Adrenal gland (tissue), 12 donors: Measurements from ENCODE around the gene EFCAB8. TPM values are rescaled to one million over a fixed set of nuclear protein-coding genes. Genes with fewer than 3 reads are reported as not detected.

ENCODE experiments used
- DNase-seq, 7 donors: peaks; one replicate each; pipeline ENCODE4 v3.0.0-alpha.2; 2019 to 2020
- H3K27ac ChIP-seq, 5 donors: fragments of 200-600 bp; sonication (generic) in 4 of 5; 1 replicate in 3 of 5; 2 replicates in 2 of 5; pipeline versions ENCODE4 v1.5.1 to v1.8.0; 2016 to 2020; ENCODE audit warnings: mild to moderate bottlenecking in 1 of 5
- H3K27me3 ChIP-seq: fragments of 200-600 bp; 2 replicates; pipeline ENCODE4 v1.8.0; 2021
- H3K36me3 ChIP-seq, 2 donors: fragments of 200-600 bp; replicated peaks in 1 of 2; 1 replicate in 1 of 2; 2 replicates in 1 of 2; pipeline versions ENCODE4 v1.5.1 to v1.8.0; 2018 to 2022
- H3K4me1 ChIP-seq, 2 donors: fragments of 200-600 bp; replicated peaks in 1 of 2; 1 replicate in 1 of 2; 2 replicates in 1 of 2; pipeline versions ENCODE4 v1.5.1 to v1.8.0; 2018 to 2021
- H3K4me3 ChIP-seq, 4 donors: fragments of 200-600 bp; sonication (generic) in 3 of 4; one replicate each; pipeline ENCODE4 v1.5.1; 2016 to 2018
- H3K9me3 ChIP-seq, 3 donors: fragments of 200-600 bp; sonication (generic) in 1 of 3; replicated peaks in 1 of 3; 1 replicate in 2 of 3; 2 replicates in 1 of 3; pipeline versions ENCODE4 v1.5.1 to v1.8.0; 2016 to 2021
- CTCF ChIP-seq, 6 experiments: fragments of 450-650 bp in 4 of 6; fragments of 200-600 bp in 2 of 6; sonication (generic) in 1 of 6; IDR thresholded peaks; 1 replicate in 5 of 6; 2 replicates in 1 of 6; pipeline versions ENCODE4 v1.5.1 to v1.8.0; 2016 to 2021; ENCODE audit warnings: antibody characterized with exemption in 6 of 6, mild to moderate bottlenecking in 2 of 6, moderate library complexity in 1 of 6
- POLR2A ChIP-seq, 2 donors: fragments of 450-650 bp; IDR thresholded peaks; one replicate each; pipeline ENCODE4 v1.6.1; 2017; ENCODE audit warnings: antibody characterized with exemption in 2 of 2, mild to moderate bottlenecking in 2 of 2, moderate library complexity in 1 of 2
- WGBS, 4 donors: extraction: QIAGEN DNeasy Blood & Tissue Kit in 2 of 4; methylation state at CpG; one replicate each; pipeline versions ENCODE4 v1.1.5 to v1.1.7; 2013 to 2017; 5-methylcytosine and 5-hydroxymethylcytosine counted together
- intact Hi-C, 2 donors: fragments of 100-400 bp; cut with DNase I; formaldehyde crosslinking; loops; one replicate each; pipeline versions ENCODE4 v1.14.1 to v1.15.0; 2022 to 2023
- polyA plus RNA-seq, 3 donors: library from polyadenylated mRNA; stranded (reverse); fragments of 200-250 nt in 2 of 3; fragments of 350-450 nt in 1 of 3; fragmentation: Illumina TruSeq in 1 of 3; extraction: RNeasy Lipid Tissue Mini Kit (QIAGEN cat#74804) in 1 of 3; gene quantifications; one replicate each; pipeline ENCODE4 v1.2.3, GENCODE V29; 2013 to 2014
- total RNA-seq, 9 donors: library from RNA; depleted of rRNA in 4 of 9; stranded (reverse); fragments of >200 nt in 4 of 9; fragments of 120-200 nt in 1 of 9; fragmentation: NEBNext Ultra II Directional in 1 of 9; extraction: Animal tissue kit (Norgen Biotek cat#: 25700) in 1 of 9; gene quantifications; one replicate each; pipeline versions ENCODE4 v1.1.0 to v1.2.4, GENCODE V29; 2013 to 2023
- donor health status: healthy with polysubstance abuse.
- donor health status: Bipolar disorder and iron deficiency.
- donor health status: DM: yes; HTN: yes; CAD: no.
- donor health status: DM: no; HTN: no; CAD: no.
- donor health status: DM: no; HTN: no; CAD: no.
- donor health status: DM: yes; HTN: yes; CAD: no.

EFCAB8 gene
- total and polyA plus RNA-seq, 12 donors: 0.03 to 0.40 (median 0.06) TPM; not detected in 8

DNA sequence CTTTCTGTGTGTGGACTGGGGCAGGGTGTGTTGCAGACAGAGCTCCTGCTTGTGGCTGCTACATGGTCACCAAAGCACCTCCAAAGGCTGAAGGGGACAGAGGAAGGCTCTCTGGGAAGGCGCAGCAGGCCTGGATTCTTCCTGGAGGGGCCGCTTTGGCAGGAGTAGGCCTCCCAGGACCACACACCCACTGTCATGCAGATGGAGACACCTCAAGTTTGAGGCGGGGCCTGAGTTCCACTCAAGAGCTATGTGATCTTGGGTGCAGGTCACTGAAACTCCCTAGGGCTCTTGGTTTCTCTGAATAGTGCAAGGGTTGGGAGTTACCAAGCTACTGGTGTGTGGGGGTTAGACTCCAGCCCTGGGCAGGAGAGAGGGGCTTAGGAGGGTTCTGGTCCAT, 27.9 kb downstream of the EFCAB8 start:
- TF ChIP-seq CTCF (IDR thresholded peaks at IDR 0.05) (no peak), POLR2A (IDR thresholded peaks at IDR 0.05) (no peak)
- no peak for DNase-seq
- 56 to 89% (median 80%) methylated on average over 3 of the region's 3 CpGs for WGBS, 4 donors
- intact Hi-C loops: no loop called here
- H3K36me3 ChIP-seq: no peaks in the 10 kb centered on the region
- H3K4me1 ChIP-seq: no peaks in the 10 kb centered on the region
- no peak overlapping the region for H3K4me3 ChIP-seq
- no peak overlapping the region for H3K27ac ChIP-seq
- no peaks in the 10 kb centered on the region for H3K27me3 ChIP-seq
- no peaks in the 10 kb centered on the region for H3K9me3 ChIP-seq

GRCh38 chr20:32887492-32887891, 28.8 kb downstream of the EFCAB8 start:
- no peak for DNase-seq
- H3K9me3 ChIP-seq: no peaks in the 10 kb centered on the region
- TF ChIP-seq POLR2A (IDR thresholded peaks at IDR 0.05) (no peak), CTCF (IDR thresholded peaks at IDR 0.05) (no peak)
- WGBS, 4 donors: 57 to 82% (median 78%) methylated on average over 6 to 11 of the region's 11 CpGs
- no peaks in the 10 kb centered on the region for H3K36me3 ChIP-seq
- intact Hi-C loops: no loop called here
- H3K27me3 ChIP-seq: no peaks in the 10 kb centered on the region
- H3K4me1 ChIP-seq: no peaks in the 10 kb centered on the region
- H3K27ac ChIP-seq: no peak overlapping the region
- H3K4me3 ChIP-seq: no peak overlapping the region

DNA sequence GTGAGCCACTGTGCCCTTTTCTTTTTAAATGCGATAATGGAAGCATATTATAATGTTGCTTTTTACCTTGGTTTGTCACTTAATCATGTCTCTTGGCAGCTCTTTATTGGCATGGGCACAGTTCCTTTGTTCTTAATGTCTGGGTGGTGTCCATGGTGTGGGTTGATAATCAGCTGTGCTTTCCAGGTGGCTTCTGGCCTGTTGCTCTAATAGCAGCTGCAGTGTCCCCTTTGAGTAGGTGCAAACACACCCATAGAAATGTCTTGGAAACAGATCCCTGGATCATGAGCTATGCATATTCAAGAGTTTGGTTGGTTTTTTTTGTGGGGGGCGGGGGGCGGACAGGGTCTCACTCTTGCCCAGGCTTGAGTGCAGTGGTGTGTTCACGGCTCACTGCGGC, 29.9 kb downstream of the EFCAB8 start:
- 54 to 94% (median 84%) methylated on average over 1 to 5 of the region's 5 CpGs for WGBS, 4 donors
- intact Hi-C loops: no loop called here
- H3K4me1 ChIP-seq: no peaks in the 10 kb centered on the region
- no peaks in the 10 kb centered on the region for H3K36me3 ChIP-seq
- H3K27me3 ChIP-seq: no peaks in the 10 kb centered on the region
- no peak overlapping the region for H3K27ac ChIP-seq
- no peak for DNase-seq
- H3K9me3 ChIP-seq: no peaks in the 10 kb centered on the region
- no peak overlapping the region for H3K4me3 ChIP-seq
- TF ChIP-seq POLR2A (IDR thresholded peaks at IDR 0.05): no peak
- TF ChIP-seq CTCF (IDR thresholded peaks at IDR 0.05): no peak

- DNase-seq: no peak
- 53 to 80% (median 75%) methylated on average over 4 to 5 of the region's 5 CpGs; no CpG with 5 or more reads in 1 of the 4 donors for WGBS, 4 donors
- no peaks in the 10 kb centered on the region for H3K27me3 ChIP-seq
- no peaks in the 10 kb centered on the region for H3K4me1 ChIP-seq
- no peaks in the 10 kb centered on the region for H3K9me3 ChIP-seq
- no peak overlapping the region for H3K27ac ChIP-seq
- no peaks in the 10 kb centered on the region for H3K36me3 ChIP-seq
- intact Hi-C loops: no loop called here
- H3K4me3 ChIP-seq: no peak overlapping the region
- TF ChIP-seq POLR2A (IDR thresholded peaks at IDR 0.05) (no peak), CTCF (IDR thresholded peaks at IDR 0.05) (no peak)
Measured at GRCh38 chr20:32889281-32889680, 30.6 kb downstream of the EFCAB8 start.
